ENCODE results near the gene SLC10A7.

Gene SLC10A7

GRCh38 chr4:146514651-146515357, 6.9 kb downstream of the SLC10A7 start:
- no peaks in the 10 kb centered on the region; the same call in 1 of the 2 replicates for H3K4me1 ChIP-seq
- peaks cover 2% of the 10 kb centered on the region for H3K36me3 ChIP-seq
- H3K9me3 ChIP-seq, result no peaks in the 10 kb centered on the region
- no peak for DNase-seq
- H3K4me3 ChIP-seq (ENCODE audit: low read depth, low read length), result no peak overlapping the region
- no peaks in the 10 kb centered on the region for H3K27me3 ChIP-seq
- no peak for TF ChIP-seq CTCF (IDR thresholded peaks at IDR 0.05; ENCODE audit: low read depth, low read length)

- H3K4me1 ChIP-seq, result no peaks in the 10 kb centered on the region; the same call in 1 of the 2 replicates
- TF ChIP-seq CTCF (IDR thresholded peaks at IDR 0.05; ENCODE audit: low read depth, low read length), result no peak
- no peaks in the 10 kb centered on the region for H3K9me3 ChIP-seq
- no peaks in the 10 kb centered on the region for H3K27me3 ChIP-seq
- peaks cover 2% of the 10 kb centered on the region for H3K36me3 ChIP-seq
- no peak overlapping the region for H3K4me3 ChIP-seq (ENCODE audit: low read depth, low read length)
- DNase-seq, result no peak
These were observed 8.2 kb downstream of the SLC10A7 start for GRCh38 chr4:146513548-146513947.

- Histone ChIP-seq H3K27me3 (no peaks in the 10 kb centered on the region), H3K4me1 (no peaks in the 10 kb centered on the region; the same call in 1 of the 2 replicates), H3K9me3 (no peaks in the 10 kb centered on the region), H3K36me3 (peaks cover 2% of the 10 kb centered on the region), H3K4me3 (ENCODE audit: low read depth, low read length) (no peak overlapping the region)
- DNase-seq, result no peak
- no peak for TF ChIP-seq CTCF (IDR thresholded peaks at IDR 0.05; ENCODE audit: low read depth, low read length)
These were observed 10.4 kb downstream of the SLC10A7 start for GRCh38 chr4:146511381-146511780.

- peak; percentile 51 for TF ChIP-seq CTCF (IDR thresholded peaks at IDR 0.05; ENCODE audit: low read depth, low read length)
- Histone ChIP-seq H3K9me3 (no peaks in the 10 kb centered on the region), H3K36me3 (peaks cover 2% of the 10 kb centered on the region), H3K4me3 (ENCODE audit: low read depth, low read length) (no peak overlapping the region), H3K4me1 (no peaks in the 10 kb centered on the region; the same call in 1 of the 2 replicates), H3K27me3 (no peaks in the 10 kb centered on the region)
- no peak for DNase-seq
These were observed 10.8 kb downstream of the SLC10A7 start for GRCh38 chr4:146510942-146511341.

DNA sequence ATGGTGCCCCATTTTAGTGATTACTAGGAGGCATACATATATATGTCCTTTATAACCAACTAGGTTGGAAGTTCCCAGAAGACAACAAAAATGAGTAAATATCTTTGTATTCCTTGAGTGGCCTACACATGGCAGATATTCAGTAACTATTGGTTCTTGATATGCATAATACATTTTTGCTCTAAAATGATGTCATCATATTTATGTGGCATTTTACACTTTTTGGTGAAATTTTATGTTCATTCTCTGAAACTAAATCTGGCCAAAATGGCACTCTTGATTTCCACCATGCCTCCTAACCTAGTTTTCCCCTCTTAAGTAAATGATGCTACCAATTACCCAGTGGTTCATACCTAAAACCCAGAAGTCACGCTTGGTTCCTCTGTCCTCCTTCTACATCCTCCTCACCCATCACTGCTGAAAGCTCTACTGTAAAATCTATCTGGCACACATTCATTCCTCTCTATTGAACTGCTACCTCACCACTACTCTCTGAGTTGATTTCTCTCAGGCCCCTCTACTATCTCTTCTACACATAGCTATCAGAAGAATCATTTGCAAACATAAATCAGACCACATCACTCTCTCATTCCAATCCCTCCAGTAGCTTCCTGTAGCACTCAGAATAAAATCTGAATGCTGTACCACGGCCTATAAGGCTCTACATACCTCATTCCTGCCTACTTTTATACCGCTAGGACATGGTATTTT, 13.4 kb downstream of the SLC10A7 start:
- no peak for DNase-seq
- Histone ChIP-seq H3K36me3 (no peaks in the 10 kb centered on the region; the same call in 1 of the 2 replicates), H3K27me3 (no peaks in the 10 kb centered on the region), H3K9me3 (no peaks in the 10 kb centered on the region), H3K4me1 (no peaks in the 10 kb centered on the region; the same call in 1 of the 2 replicates), H3K4me3 (ENCODE audit: low read depth, low read length) (no peak overlapping the region)
- no peak for TF ChIP-seq CTCF (IDR thresholded peaks at IDR 0.05; ENCODE audit: low read depth, low read length)

DNA sequence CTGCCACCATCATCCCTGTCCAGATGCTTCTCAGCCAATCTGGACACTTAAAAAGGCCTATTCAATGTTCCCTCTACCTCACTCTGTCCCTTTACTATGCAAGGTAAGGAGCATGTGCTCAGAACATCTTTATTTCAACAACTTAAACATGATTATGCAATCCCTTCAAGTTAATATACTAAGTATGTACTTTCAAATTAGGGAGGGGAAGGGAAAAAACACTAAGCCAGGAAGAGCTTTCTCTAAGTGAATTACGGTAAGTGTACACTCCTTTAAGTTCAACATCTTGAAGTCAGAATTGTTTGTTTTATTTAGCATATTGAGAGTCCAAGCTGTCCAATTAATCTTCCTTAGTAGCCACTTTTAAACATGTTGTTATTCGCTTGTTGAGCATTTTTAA, 14.1 kb downstream of the SLC10A7 start:
- Histone ChIP-seq H3K36me3 (no peaks in the 10 kb centered on the region; the same call in 1 of the 2 replicates), H3K4me3 (ENCODE audit: low read depth, low read length) (no peak overlapping the region), H3K4me1 (no peaks in the 10 kb centered on the region; the same call in 1 of the 2 replicates), H3K27me3 (no peaks in the 10 kb centered on the region), H3K9me3 (no peaks in the 10 kb centered on the region)
- DNase-seq, result no peak
- TF ChIP-seq CTCF (IDR thresholded peaks at IDR 0.05; ENCODE audit: low read depth, low read length), result no peak
